A673 (cell line): ENCODE data around the gene CRP.
"Not testable (repeated sequence)": the region's sequence is repeated elsewhere in the genome, so short reads cannot be mapped to it uniquely, and the experiment has no call there.

Experiments used
- EZH2 ChIP-seq: fragments of 200-600 bp; sonication (generic); IDR thresholded peaks from 2 replicates; pipeline ENCODE4 v1.6.1; 2017; ENCODE audit warnings: borderline replicate concordance, low read depth, mild to moderate bottlenecking, mixed read lengths, antibody characterized with exemption, low read length; ENCODE audit not compliant: poor library complexity, severe bottlenecking
- TF ChIP-seq, protein P1 (sequence below): fragments of 300-800, 200-600 bp; sonication (generic); conservative IDR thresholded peaks from 2 replicates; pipeline ENCODE4 v1.5.1; 2017; ENCODE audit warnings: low read depth, mild to moderate bottlenecking, antibody characterized with exemption, low read length, moderate library complexity, mixed read lengths

DNA sequence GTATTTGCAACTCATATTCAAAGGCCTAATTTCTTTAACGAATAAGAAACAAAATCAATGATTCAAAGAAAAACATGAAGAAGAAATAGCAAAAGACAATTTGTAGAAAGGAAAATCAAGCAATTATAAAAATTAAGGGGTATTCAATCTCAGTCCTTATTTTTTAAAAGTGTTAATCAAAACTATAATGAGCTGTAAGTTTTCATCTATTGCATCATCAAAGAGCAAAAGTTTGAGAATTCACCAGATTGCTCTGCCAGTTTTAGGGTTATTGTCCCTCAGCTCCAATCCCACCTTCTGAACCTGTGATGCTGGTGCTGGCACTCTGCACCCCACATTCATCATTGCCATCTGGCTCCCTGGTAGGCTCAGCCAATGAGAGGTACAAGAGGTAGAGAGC is 42.0 kb downstream of the CRP start:
- not testable (repeated sequence) for TF ChIP-seq EZH2
- TF ChIP-seq, protein P1, sequence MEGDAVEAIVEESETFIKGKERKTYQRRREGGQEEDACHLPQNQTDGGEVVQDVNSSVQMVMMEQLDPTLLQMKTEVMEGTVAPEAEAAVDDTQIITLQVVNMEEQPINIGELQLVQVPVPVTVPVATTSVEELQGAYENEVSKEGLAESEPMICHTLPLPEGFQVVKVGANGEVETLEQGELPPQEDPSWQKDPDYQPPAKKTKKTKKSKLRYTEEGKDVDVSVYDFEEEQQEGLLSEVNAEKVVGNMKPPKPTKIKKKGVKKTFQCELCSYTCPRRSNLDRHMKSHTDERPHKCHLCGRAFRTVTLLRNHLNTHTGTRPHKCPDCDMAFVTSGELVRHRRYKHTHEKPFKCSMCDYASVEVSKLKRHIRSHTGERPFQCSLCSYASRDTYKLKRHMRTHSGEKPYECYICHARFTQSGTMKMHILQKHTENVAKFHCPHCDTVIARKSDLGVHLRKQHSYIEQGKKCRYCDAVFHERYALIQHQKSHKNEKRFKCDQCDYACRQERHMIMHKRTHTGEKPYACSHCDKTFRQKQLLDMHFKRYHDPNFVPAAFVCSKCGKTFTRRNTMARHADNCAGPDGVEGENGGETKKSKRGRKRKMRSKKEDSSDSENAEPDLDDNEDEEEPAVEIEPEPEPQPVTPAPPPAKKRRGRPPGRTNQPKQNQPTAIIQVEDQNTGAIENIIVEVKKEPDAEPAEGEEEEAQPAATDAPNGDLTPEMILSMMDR: not testable (repeated sequence)
